HepG2 (cell line): ENCODE results near the gene CAPS. TPM values are rescaled to one million over a fixed set of nuclear protein-coding genes. Genes with fewer than 3 reads are reported as not detected.

Experiments used
- CTCF ChIP-seq: sonication (generic); formaldehyde crosslinking; IDR thresholded peaks from 2 replicates; pipeline ENCODE4 v1.5.0; 2020; ENCODE audit warnings: mild to moderate bottlenecking, missing genetic modification reagents, moderate library complexity
- FOXJ3 ChIP-seq: sonication (generic); formaldehyde crosslinking; IDR thresholded peaks from 2 replicates; pipeline ENCODE4 v1.4.0; 2020; ENCODE audit warnings: missing genetic modification reagents, mild to moderate bottlenecking, borderline replicate concordance
- NCOR1 ChIP-seq: fragments of 200-600 bp; sonication (generic); IDR thresholded peaks from 2 replicates; pipeline ENCODE4 v1.7.0; 2017; ENCODE audit warnings: antibody characterized with exemption, low read length, borderline replicate concordance
- NFKBIZ ChIP-seq: IDR thresholded peaks from 2 replicates; pipeline ENCODE4 v1.6.1; 2018; ENCODE audit warnings: missing genetic modification reagents, missing compliant biosample characterization
- PRDM15 ChIP-seq: sonication (generic); formaldehyde crosslinking; IDR thresholded peaks from 2 replicates; pipeline ENCODE4 v1.4.0; 2020; ENCODE audit warnings: missing genetic modification reagents
- REPIN1 ChIP-seq: sonication (generic); formaldehyde crosslinking; IDR thresholded peaks from 2 replicates; pipeline ENCODE4 v1.8.0; 2022; ENCODE audit warnings: missing genetic modification reagents, low read depth, mild to moderate bottlenecking, borderline replicate concordance
- SIN3B ChIP-seq: fragments of 150-350 bp; IDR thresholded peaks from 2 replicates; pipeline ENCODE4 v1.6.1; 2014; ENCODE audit warnings: low read length
- SIX4 ChIP-seq: sonication (generic); formaldehyde crosslinking; IDR thresholded peaks from 2 replicates; pipeline ENCODE4 v1.4.0; 2020; ENCODE audit warnings: missing genetic modification reagents
- TARDBP ChIP-seq: sonication (generic); formaldehyde crosslinking; IDR thresholded peaks from 2 replicates; pipeline ENCODE4 v1.8.0; 2022; ENCODE audit warnings: mild to moderate bottlenecking, missing genetic modification reagents
- YY1 ChIP-seq: IDR thresholded peaks from 2 replicates; pipeline ENCODE4 v1.6.1; 2011; ENCODE audit warnings: low read length, low read depth, moderate library complexity, mild to moderate bottlenecking; ENCODE audit not compliant: insufficient read depth, insufficient replicate concordance
- ZFY ChIP-seq: sonication (generic); formaldehyde crosslinking; IDR thresholded peaks from 2 replicates; pipeline ENCODE4 v1.4.0; 2020; ENCODE audit warnings: missing genetic modification reagents
- ZNF326 ChIP-seq: sonication (generic); formaldehyde crosslinking; IDR thresholded peaks from 2 replicates; pipeline ENCODE4 v1.4.0; 2020; ENCODE audit warnings: missing genetic modification reagents, borderline replicate concordance
- ZNF878 ChIP-seq: sonication (generic); formaldehyde crosslinking; IDR thresholded peaks from 2 replicates; pipeline ENCODE4 v1.8.1; 2023; ENCODE audit warnings: mild to moderate bottlenecking, missing genetic modification reagents, moderate library complexity
- ZUFSP ChIP-seq: sonication (generic); formaldehyde crosslinking; IDR thresholded peaks from 2 replicates; pipeline ENCODE4 v1.9.0; 2021; ENCODE audit warnings: missing genetic modification reagents, mild to moderate bottlenecking, borderline replicate concordance
- polyA plus RNA-seq, 8 experiments: library from polyadenylated mRNA; depleted of rRNA in 3 of 8; stranded (reverse) in 7 of 8; unstranded in 1 of 8; fragments of >200 nt; fragmentation: Illumina TruSeq in 4 of 8; extraction: Trizol in 4 of 8; gene quantifications; 2 replicates each; pipeline versions ENCODE4 v1.2.1 to v1.2.3, GENCODE V29; 2011 to 2016; ENCODE audit warnings: low read depth in 4 of 8, missing spikeins in 1 of 8, mixed read lengths in 1 of 8; ENCODE audit not compliant: insufficient read depth in 1 of 8
- total RNA-seq, 5 experiments: library from RNA; depleted of rRNA; stranded (reverse); fragments of >200 nt; fragmentation: Illumina TruSeq; extraction: Trizol; gene quantifications; 2 replicates each; pipeline ENCODE4 v1.2.3, GENCODE V29; 2016; ENCODE audit warnings: low read depth in 1 of 5
- TF ChIP-seq, protein P1 (sequence below): sonication (generic); formaldehyde crosslinking; IDR thresholded peaks from 2 replicates; pipeline ENCODE4 v1.4.0; 2020; ENCODE audit warnings: mild to moderate bottlenecking, low read depth, missing genetic modification reagents
- TF ChIP-seq, protein P2 (sequence below): sonication (generic); formaldehyde crosslinking; IDR thresholded peaks from 2 replicates; pipeline ENCODE4 v1.5.0; 2020; ENCODE audit warnings: missing genetic modification reagents

CAPS gene
- total and polyA plus RNA-seq, 2 of the 13 experiments (the other 11 are each of a cell fraction or from before 2014, with no cell fraction given), result 3.1 TPM

DNA sequence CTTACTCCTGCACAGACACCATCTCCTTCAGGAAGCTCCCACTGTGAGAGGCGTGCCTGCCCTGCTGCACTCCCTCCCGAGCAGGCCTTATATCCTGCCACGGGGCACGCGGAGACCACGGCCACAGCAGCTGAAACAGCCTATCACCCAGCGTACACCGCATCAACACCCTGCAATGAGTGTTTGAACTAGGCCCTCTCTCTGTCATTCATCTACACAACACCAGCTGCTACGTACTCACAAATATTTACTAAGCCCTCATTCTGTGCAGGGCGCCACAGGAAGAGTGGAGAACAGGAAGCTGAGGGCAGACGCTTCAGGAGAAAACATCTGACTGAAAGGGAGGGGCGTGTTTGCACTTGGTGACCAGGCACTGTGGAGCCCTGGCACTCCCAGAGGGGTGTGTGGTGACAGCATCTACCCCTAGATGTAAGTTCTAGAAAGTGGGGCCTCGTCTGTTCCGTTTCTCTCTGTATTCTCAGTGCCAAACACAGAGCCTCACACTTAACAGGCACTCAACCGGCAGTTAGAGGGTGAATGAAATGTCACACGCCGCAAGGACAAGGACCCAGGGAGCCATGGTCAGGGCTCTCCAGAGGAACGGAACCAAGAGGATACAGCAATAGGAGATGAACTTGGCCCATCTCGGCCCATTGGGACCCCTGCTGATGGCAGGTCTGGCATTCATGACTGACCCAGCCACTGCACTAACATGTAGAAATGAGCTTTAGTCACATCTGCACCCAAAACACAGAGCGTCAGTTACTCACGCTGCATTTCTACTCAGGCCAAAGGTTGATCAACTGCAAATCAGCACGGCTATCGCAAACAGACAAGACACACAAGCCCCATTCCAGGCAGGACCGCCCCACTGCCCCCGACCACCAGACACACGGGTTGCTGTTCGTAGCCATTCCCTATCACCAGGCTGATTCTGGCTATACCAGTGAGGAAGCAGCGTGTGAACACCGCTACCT lies 48.2 kb downstream of the CAPS start (continued):
- no peak for TF ChIP-seq ZUFSP (CRISPR knock-in tag)
- peak; percentile 53 for TF ChIP-seq CTCF (CRISPR knock-in tag)
- peak; percentile 79; the same call in 1 of the 2 replicates for TF ChIP-seq FOXJ3 (CRISPR knock-in tag)
- TF ChIP-seq NCOR1, result peak; percentile 61; the same call in 1 of the 2 replicates
- TF ChIP-seq, protein P1, sequence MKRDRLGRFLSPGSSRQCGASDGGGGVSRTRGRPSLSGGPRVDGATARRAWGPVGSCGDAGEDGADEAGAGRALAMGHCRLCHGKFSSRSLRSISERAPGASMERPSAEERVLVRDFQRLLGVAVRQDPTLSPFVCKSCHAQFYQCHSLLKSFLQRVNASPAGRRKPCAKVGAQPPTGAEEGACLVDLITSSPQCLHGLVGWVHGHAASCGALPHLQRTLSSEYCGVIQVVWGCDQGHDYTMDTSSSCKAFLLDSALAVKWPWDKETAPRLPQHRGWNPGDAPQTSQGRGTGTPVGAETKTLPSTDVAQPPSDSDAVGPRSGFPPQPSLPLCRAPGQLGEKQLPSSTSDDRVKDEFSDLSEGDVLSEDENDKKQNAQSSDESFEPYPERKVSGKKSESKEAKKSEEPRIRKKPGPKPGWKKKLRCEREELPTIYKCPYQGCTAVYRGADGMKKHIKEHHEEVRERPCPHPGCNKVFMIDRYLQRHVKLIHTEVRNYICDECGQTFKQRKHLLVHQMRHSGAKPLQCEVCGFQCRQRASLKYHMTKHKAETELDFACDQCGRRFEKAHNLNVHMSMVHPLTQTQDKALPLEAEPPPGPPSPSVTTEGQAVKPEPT, result peak; percentile 29; the same call in 1 of the 2 replicates
- TF ChIP-seq PRDM15 (CRISPR knock-in tag), result no peak; the same call in 1 of the 2 replicates
- no peak for TF ChIP-seq YY1
- 0 out of 2 replicates have a peak, but pooled peaks have one; percentile 11 for TF ChIP-seq SIN3B
- peak; percentile 98 for TF ChIP-seq TARDBP (CRISPR knock-in tag)
- TF ChIP-seq, protein P2, sequence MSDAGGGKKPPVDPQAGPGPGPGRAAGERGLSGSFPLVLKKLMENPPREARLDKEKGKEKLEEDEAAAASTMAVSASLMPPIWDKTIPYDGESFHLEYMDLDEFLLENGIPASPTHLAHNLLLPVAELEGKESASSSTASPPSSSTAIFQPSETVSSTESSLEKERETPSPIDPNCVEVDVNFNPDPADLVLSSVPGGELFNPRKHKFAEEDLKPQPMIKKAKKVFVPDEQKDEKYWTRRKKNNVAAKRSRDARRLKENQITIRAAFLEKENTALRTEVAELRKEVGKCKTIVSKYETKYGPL (CRISPR knock-in tag), result no peak
- peak; percentile 74; the same call in 1 of the 2 replicates for TF ChIP-seq NFKBIZ (CRISPR knock-in tag)
- TF ChIP-seq ZNF326 (CRISPR knock-in tag), result no peak
- 0 out of 2 replicates have a peak, but pooled peaks have one; percentile 58 for TF ChIP-seq SIX4 (CRISPR knock-in tag)
- peak; percentile 91 for TF ChIP-seq ZNF878 (CRISPR knock-in tag)
- TF ChIP-seq ZFY (CRISPR knock-in tag), result peak; percentile 89
- peak; percentile 94 for TF ChIP-seq REPIN1 (CRISPR knock-in tag)
